Mucosa of descending colon (tissue), 3 donors: ENCODE measurements around the gene KCTD16. TPM values are rescaled to one million over a fixed set of nuclear protein-coding genes. Genes with fewer than 3 reads are reported as not detected.

Source experiments
- ATAC-seq: fragments of 200-7000 bp; cut with Tn5 transposase; one replicate; pipeline ENCODE4 v1.9.1; 2020; ENCODE audit warnings: mild to moderate bottlenecking, moderate library complexity
- DNase-seq, 3 donors: peaks; one replicate each; pipeline ENCODE4 v3.0.0-alpha.2; 2020
- H3K36me3 ChIP-seq: fragments of 200-600 bp; one replicate; pipeline ENCODE4 v1.8.0; 2021; ENCODE audit warnings: low read depth, mild to moderate bottlenecking
- H3K4me1 ChIP-seq: fragments of 200-600 bp; one replicate; pipeline ENCODE4 v1.8.0; 2021; ENCODE audit warnings: low read depth, mild to moderate bottlenecking
- H3K4me3 ChIP-seq: fragments of 200-600 bp; one replicate; pipeline ENCODE4 v1.8.0; 2021; ENCODE audit warnings: mild to moderate bottlenecking
- H3K9me3 ChIP-seq: fragments of 200-600 bp; one replicate; pipeline ENCODE4 v1.8.0; 2021; ENCODE audit warnings: mild to moderate bottlenecking
- intact Hi-C, 2 donors: fragments of 100-400 bp; cut with DNase I in 1 of 2; cut with micrococcal nuclease in 1 of 2; formaldehyde crosslinking; loops; one replicate each; pipeline versions ENCODE4 v1.11.0 to v1.11.1; 2022; cut with DNase I, micrococcal nuclease
- total RNA-seq, 3 donors: library from RNA; stranded (reverse); fragmentation: NEBNext Ultra II Directional in 2 of 3; extraction: Animal tissue kit (Norgen Biotek cat#: 25700) in 2 of 3; gene quantifications; one replicate each; pipeline versions ENCODE4 v1.2.1 to v1.2.4, GENCODE V29; 2021 to 2023
- TF ChIP-seq, protein P1 (sequence below): fragments of 200-600 bp; IDR thresholded peaks from one replicate; pipeline ENCODE4 v1.8.0; 2022; ENCODE audit warnings: antibody characterized with exemption, mild to moderate bottlenecking
- donor health status: DM: no; HTN: no; CAD: no; lungs with moderate emphysema.
- donor health status: DM: no; HTN: no; CAD: no.
- donor health status: DM: no; HTN: yes; CAD: no.

The KCTD16 gene
- total RNA-seq, 3 donors from 2014 or later, result 0.07 to 0.22 (median 0.12) TPM

DNA sequence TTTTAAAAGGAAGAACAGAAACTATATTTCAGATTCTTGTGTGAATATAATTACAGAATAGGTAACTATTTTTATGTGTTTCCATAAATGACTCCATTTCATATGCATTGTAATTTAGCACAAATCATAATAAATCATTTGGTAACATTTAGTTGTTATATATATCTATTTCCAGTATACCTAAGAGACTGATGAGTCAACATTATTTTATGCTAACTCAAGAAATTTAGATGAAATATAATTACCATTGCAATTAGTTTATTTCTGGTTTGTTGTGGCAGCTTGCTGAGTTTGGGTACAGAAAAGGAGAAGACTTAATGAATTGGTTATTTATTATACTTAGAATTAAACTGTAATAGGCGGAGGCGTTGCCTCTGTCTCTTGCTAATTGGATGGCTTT is 314.9 kb downstream of the KCTD16 start:
- ATAC-seq, result no peak
- Histone ChIP-seq H3K36me3 (no peaks in the 10 kb centered on the region), H3K9me3 (no peaks in the 10 kb centered on the region), H3K4me1 (no peaks in the 10 kb centered on the region), H3K4me3 (no peak overlapping the region)
- TF ChIP-seq, protein P1, sequence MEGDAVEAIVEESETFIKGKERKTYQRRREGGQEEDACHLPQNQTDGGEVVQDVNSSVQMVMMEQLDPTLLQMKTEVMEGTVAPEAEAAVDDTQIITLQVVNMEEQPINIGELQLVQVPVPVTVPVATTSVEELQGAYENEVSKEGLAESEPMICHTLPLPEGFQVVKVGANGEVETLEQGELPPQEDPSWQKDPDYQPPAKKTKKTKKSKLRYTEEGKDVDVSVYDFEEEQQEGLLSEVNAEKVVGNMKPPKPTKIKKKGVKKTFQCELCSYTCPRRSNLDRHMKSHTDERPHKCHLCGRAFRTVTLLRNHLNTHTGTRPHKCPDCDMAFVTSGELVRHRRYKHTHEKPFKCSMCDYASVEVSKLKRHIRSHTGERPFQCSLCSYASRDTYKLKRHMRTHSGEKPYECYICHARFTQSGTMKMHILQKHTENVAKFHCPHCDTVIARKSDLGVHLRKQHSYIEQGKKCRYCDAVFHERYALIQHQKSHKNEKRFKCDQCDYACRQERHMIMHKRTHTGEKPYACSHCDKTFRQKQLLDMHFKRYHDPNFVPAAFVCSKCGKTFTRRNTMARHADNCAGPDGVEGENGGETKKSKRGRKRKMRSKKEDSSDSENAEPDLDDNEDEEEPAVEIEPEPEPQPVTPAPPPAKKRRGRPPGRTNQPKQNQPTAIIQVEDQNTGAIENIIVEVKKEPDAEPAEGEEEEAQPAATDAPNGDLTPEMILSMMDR, result no peak
- intact Hi-C loops, result no loop called here
- DNase-seq, result no peak

DNA sequence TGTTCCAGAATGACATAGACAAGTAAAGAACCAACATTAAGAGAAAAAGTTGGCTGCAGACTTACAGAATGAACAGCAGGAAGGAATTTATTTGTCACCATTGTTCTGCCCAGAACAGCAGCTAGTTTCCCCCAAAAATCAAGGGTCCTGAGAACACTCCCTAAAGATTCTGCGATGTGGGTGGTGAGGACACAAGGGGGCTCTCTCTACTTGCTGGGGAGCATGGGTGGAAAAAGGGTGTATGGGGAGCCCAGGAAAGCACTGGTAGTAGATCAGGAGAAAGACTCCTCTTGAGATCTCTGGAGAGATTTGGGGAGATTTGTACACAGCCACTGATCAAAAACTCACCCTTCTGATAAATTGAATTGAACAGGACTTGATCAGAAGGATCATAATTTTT is 316.5 kb downstream of the KCTD16 start:
- DNase-seq, result no peak
- Histone ChIP-seq H3K36me3 (no peaks in the 10 kb centered on the region), H3K4me3 (no peak overlapping the region), H3K9me3 (no peaks in the 10 kb centered on the region), H3K4me1 (no peaks in the 10 kb centered on the region)
- ATAC-seq, result no peak
- TF ChIP-seq, protein P1, result no peak
- intact Hi-C loops, result no loop called here

DNA sequence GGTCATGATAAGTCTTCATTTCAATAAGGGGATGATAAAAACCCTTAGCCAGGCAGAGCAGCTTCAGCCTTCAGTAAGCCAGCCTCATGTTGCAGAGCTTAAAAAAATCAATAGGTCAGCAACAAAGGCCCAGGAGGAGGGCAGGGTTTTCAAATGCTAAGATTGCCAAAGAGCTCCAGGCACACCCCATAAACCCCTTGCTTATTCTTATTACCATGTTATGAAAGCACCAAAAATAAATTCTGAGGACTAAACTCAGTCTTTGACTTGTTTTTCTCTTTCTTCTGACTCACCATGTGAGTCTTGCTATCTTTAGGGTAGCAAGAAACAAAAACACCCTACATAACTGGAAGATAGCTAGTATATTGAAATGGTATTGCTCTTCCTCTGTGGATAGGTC is 317.1 kb downstream of the KCTD16 start:
- Histone ChIP-seq H3K4me3 (no peak overlapping the region), H3K9me3 (no peaks in the 10 kb centered on the region), H3K36me3 (no peaks in the 10 kb centered on the region), H3K4me1 (no peaks in the 10 kb centered on the region)
- DNase-seq (no peak), ATAC-seq (no peak)
- TF ChIP-seq, protein P1, result no peak
- intact Hi-C loops, result no loop called here

DNA sequence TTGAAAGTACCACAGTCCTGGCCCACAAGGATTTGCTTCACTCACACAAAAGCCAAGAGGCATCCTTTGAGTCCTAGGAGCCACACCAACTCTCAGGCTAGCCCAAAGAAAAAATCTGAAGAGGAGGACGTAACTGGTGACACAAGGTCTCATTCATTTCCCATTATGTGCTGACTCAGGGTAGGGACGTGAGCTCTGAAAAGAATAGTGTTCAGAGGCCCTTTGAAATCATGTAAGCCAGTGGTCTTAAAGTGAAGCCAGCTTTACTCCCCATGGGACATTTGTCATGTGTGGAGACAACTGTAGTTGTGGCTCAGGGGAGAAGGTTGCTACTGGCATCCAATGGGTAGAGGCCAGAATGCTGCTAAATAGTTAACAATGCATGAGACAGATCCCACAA is 332.4 kb downstream of the KCTD16 start:
- H3K9me3 ChIP-seq, result no peaks in the 10 kb centered on the region
- no peaks in the 10 kb centered on the region for H3K4me1 ChIP-seq
- no peak overlapping the region for H3K4me3 ChIP-seq
- intact Hi-C loops, result no loop called here
- no peak for ATAC-seq
- TF ChIP-seq, protein P1, result no peak
- DNase-seq, result no peak
- H3K36me3 ChIP-seq, result no peaks in the 10 kb centered on the region

DNA sequence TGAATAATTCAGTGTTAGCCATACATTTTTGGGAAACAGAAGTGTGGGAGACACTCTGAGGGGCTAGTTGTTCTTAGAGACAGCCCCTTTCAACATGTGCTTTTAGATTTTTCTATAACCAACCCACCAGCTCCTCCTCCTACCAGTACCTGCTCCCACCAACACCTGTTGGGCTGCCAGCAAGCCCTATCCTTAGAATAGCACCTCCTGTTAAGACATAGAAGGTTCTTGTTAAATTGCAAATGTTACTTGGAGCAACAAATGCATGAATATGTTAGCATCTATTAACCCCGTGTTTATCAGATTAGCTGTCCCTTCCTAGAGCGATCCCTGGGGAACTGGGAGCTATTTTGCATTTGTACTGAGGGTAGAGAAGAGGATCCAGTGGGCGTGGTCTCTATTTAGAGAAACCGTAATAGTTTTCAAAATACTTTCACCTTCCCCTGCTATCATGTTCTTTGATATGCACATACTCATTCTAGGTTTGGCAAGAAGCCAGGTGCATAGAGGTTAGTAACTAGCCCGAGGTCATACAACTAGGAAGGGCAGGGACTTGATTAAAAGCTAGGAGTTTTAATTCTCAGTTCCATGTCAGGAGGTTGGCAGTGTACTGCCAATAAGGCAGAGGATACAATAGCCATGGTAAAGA is 334.4 kb downstream of the KCTD16 start:
- H3K36me3 ChIP-seq, result no peaks in the 10 kb centered on the region
- DNase-seq (no peak), ATAC-seq (no peak)
- H3K4me1 ChIP-seq, result no peaks in the 10 kb centered on the region
- H3K4me3 ChIP-seq, result no peak overlapping the region
- TF ChIP-seq, protein P1, result no peak
- no peaks in the 10 kb centered on the region for H3K9me3 ChIP-seq
- intact Hi-C loops, result no loop called here
